ENCODE results near the gene LRRC8B. TPM values are rescaled to one million over a fixed set of nuclear protein-coding genes. Genes with fewer than 3 reads are reported as not detected.

LRRC8B gene
- total and polyA plus RNA-seq, 9 of the 15 experiments (the other 6 are each of a cell fraction or from before 2014, with no cell fraction given) = 4.3 to 43.7 (median 14.4) TPM

- TF ChIP-seq SNAPC5 (CRISPR knock-in tag; IDR thresholded peaks at IDR 0.05) (no peak), HDAC2 (IDR thresholded peaks at IDR 0.05) (no peak), CHAMP1 (IDR thresholded peaks at IDR 0.05) (no peak), MTF1 (CRISPR knock-in tag; IDR thresholded peaks at IDR 0.05; ENCODE audit: borderline replicate concordance) (no peak), PTTG1 (tag; IDR thresholded peaks at IDR 0.05; ENCODE audit: low read depth) (0 out of 2 replicates have a peak, but pooled peaks have one; percentile 6), MLX (CRISPR knock-in tag; conservative IDR thresholded peaks at IDR 0.05) (no peak), TEAD2 (tag; IDR thresholded peaks at IDR 0.05) (no peak), DPF2 (IDR thresholded peaks at IDR 0.05) (no peak), RFX1 (IDR thresholded peaks at IDR 0.05) (no peak), RAD21 (CRISPR knock-in tag; conservative IDR thresholded peaks at IDR 0.05 in 1 of 2, IDR thresholded peaks at IDR 0.05 in 1 of 2) (no peak), ZNF639 (CRISPR knock-in tag; conservative IDR thresholded peaks at IDR 0.05 in 1 of 2, IDR thresholded peaks at IDR 0.05 in 1 of 2) (peak in 1 of 2 experiments; percentile 45; a peak in 2 of 4 replicates), NBN (IDR thresholded peaks at IDR 0.05; ENCODE audit: low read depth) (no peak), ID3 (CRISPR knock-in tag; IDR thresholded peaks at IDR 0.05) (no peak), ID3 (tag; IDR thresholded peaks at IDR 0.05) (peak; percentile 61; the same call in 1 of the 2 replicates), PHTF2 (CRISPR knock-in tag; IDR thresholded peaks at IDR 0.05) (no peak), DEAF1 (CRISPR knock-in tag; IDR thresholded peaks at IDR 0.05) (no peak), EHMT2 (IDR thresholded peaks at IDR 0.05) (no peak), CHD1 (IDR thresholded peaks at IDR 0.05; ENCODE audit: low read length) (peak; percentile 58), BCL6 (CRISPR knock-in tag; IDR thresholded peaks at IDR 0.05) (no peak), BHLHE40 (IDR thresholded peaks at IDR 0.05; ENCODE audit: low read length) (no peak), YBX1 (IDR thresholded peaks at IDR 0.05) (no peak)
Measured at GRCh38 chr1:89546082-89546889, 21.7 kb downstream of the LRRC8B start (continued).
